Activated CD8-positive, alpha-beta memory T cell treated with anti-CD3 and anti-CD28 coated beads, Interleukin-2, amount 50 U/mL, for 4 hours (primary cell): Measurements from ENCODE around the gene PACS1.
A peak's percentile ranks its signal among the peaks of the same experiment; 100 is the strongest.
"Not testable (repeated sequence)": the region's sequence is repeated elsewhere in the genome, so short reads cannot be mapped to it uniquely, and the experiment has no call there.

Experiments used
- DNase-seq: peaks from one replicate; pipeline ENCODE4 v3.0.0-alpha.2; 2020

The PACS1 gene

DNA sequence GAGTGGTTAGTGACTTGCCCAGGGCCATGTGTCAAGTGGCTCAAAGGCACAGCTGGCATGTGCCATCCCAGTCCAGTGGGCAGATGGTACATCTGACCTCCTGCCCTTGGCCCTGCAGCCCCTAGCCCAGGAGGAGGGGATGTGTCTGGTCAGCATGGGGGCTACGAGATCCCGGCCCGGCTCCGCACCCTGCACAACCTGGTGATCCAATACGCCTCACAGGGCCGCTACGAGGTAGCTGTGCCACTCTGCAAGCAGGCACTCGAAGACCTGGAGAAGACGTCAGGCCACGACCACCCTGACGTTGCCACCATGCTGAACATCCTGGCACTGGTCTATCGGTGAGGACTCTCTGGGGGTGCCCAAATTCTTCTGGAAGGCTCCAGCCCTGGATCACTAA lies 192.6 kb downstream of the PACS1 start:
- DNase-seq, result no peak

DNA sequence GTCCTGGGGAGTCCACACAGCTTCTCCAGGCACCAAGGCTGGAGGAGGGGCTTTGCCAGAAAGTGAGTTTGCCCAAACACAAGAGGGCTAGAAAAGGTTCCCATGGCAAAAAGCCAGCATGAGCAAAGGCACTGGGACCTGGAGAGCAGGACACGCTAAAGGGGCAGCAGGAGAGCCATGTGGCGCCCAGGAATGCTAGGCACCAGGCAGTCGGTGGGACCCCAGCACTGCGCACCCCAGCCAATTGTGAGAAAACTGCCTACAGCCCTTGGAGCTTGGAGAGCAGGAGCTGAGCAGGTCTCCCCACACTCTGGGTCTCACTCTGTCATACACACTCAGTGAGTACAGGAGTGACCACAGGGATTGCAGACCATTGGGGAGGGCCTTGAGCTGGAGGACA lies 193.2 kb downstream of the PACS1 start:
- DNase-seq, result no peak

DNA sequence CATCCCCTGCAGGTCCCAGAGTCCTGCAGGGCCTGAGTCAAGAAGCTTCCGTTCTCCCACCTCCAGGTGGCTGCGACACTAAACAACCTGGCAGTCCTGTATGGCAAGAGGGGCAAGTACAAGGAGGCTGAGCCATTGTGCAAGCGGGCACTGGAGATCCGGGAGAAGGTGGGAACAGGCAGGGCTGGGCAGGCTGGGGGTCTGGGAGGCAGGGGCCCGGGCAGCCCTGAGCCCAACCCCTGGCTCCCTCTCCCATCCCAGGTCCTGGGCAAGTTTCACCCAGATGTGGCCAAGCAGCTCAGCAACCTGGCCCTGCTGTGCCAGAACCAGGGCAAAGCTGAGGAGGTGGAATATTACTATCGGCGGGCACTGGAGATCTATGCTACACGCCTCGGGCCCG lies 193.7 kb downstream of the PACS1 start:
- DNase-seq, result no peak

DNA sequence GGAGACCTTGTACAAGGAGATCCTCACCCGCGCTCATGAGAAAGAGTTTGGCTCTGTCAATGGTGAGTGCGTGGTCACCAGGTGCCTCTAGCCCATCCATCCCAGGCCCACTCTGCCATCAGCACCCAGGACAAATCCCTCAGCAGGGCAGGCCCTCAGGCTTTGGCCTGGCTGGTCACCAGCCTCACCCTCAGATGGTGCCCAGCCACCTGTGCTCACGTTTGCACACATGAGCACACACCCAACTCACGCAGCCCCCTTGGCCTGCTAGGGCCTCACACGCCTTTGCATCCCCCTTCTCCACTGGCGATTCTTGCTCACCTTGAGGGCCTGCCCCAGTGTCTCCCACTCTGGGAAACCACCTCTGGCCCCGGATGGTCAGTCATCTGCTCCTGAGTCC lies 194.3 kb downstream of the PACS1 start:
- no peak for DNase-seq

DNA sequence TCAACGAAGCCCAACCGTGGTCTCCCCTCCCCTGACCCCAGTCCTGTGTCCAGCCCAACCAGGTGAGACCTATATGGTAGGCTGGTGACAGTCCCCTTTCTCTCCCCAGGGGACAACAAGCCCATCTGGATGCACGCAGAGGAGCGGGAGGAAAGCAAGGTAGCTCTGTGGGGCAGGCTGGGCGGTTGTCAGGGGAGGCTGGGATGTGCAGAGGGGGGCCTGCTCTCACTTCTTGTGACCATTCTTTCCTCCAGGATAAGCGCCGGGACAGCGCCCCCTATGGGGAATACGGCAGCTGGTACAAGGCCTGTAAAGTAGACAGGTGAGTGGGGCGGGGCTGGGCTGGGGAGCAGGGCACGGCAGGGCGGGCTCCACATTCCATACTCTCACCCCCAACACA lies 194.8 kb downstream of the PACS1 start:
- DNase-seq, result no peak

DNA sequence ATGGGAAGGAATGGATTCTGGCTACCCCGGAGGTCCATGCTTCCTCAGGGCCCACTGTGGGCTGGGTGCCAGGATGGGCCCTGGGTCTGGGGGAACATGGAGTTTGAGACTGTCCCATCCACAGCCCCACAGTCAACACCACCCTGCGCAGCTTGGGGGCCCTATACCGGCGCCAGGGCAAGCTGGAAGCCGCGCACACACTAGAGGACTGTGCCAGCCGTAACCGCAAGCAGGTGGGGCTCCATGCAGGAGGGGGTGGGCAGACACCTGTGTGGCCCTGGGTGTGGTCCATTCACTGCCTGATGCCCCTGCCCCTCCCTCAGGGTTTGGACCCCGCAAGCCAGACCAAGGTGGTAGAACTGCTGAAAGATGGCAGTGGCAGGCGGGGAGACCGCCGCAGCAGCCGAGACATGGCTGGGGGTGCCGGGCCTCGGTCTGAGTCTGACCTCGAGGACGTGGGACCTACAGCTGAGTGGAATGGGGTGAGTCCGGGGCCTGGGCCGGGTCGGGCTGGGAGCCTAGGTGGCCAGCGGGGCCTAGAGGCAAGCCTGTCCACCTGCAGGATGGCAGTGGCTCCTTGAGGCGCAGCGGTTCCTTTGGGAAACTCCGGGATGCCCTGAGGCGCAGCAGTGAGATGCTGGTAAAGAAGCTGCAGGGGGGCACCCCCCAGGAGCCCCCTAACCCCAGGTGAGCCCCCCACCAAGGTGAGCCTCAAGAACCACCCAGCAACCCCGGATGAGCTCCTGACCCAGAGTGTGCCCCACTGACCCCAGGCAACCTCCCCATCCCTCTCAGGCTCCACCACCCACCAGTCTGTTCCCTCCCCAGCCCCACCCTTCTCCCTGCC lies 195.7 kb downstream of the PACS1 start:
- no peak for DNase-seq

DNA sequence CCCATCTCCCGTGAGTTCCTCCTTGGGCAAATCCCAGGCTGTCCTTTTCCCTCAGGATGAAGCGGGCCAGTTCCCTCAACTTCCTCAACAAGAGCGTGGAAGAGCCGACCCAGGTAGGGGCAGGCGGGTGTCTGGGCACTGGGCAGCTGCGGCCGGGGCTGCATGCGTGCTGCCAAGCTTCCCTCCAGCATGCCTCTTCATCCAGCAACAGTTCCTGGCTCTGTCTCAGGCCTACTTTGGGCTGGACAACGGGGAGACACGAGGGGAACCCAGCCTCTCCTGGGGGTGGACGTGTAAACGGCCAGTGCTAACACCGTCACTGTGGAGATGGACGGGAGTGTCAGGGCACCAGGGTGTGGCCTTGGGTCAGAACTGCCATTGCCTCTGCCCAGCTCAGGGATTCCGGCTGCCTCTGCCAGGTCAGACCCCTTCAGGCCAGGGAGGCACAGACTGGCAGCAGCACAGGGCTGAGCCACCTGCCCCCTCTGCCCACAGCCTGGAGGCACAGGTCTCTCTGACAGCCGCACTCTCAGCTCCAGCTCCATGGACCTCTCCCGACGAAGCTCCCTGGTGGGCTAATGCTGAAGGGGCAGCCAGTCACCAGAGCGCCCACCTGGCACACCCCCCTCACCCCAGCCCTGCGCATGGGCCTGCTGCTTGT lies 196.4 kb downstream of the PACS1 start:
- DNase-seq, result no peak

DNA sequence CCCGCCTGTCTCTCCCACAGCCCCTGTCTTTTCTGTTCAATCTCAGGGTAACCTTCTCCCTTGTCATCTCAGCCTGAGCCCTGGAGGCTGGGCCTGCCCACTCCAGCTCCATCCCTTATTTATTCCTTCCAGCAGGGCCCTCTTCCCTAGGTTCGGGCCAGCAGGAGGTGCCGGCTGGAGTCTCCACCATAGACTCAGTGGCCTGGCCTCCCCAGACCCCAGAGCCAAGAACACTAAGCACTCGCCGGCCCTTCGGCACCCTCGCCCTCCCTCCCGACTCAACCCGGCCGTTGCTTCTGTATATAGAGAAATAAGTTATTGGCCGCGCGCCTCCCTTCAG lies 196.9 kb downstream of the PACS1 start:
- DNase-seq, result no peak

DNA sequence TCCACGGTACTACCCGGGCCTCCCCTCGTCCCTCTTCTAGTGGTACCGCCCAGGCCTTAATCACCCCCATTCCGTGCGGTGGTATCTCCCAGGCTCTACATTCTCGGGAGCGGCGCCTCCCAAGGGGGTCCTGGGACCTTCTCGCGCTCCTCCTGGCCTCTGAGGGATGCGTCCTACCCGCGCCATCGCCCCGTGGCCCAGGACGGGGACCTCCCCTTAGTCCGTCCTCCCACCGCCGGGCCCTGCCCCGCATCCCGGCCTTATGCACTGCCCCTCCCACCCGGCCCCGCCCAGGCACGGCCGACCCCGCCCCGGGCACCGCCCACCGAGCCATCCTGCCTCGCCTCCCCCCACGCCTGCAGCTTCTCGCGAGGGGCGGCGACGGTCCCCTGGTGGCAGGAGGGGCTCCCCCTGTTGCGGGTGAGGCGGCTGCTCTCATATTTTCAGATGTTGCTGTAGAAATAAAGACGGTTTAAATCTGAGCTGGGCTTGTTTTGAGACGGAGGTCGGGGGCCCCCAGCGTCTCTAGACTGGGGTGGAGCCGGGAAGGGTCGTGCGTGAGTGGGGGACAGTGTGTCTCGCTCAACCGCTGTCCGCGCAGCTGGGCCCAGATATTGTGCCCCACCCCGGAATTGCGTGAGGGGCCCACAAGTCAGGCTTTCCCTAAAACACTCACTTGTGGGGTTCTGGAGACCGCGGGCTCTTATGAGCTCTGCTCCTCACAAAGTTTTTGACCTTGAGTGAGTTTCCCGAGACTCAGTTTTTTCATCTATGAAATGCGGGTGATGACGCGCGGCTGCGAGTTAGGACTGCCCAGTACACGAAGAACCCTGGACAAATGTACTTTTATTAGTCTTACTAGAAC lies 197.5 kb downstream of the PACS1 start:
- DNase-seq, result peak; percentile 87

DNA sequence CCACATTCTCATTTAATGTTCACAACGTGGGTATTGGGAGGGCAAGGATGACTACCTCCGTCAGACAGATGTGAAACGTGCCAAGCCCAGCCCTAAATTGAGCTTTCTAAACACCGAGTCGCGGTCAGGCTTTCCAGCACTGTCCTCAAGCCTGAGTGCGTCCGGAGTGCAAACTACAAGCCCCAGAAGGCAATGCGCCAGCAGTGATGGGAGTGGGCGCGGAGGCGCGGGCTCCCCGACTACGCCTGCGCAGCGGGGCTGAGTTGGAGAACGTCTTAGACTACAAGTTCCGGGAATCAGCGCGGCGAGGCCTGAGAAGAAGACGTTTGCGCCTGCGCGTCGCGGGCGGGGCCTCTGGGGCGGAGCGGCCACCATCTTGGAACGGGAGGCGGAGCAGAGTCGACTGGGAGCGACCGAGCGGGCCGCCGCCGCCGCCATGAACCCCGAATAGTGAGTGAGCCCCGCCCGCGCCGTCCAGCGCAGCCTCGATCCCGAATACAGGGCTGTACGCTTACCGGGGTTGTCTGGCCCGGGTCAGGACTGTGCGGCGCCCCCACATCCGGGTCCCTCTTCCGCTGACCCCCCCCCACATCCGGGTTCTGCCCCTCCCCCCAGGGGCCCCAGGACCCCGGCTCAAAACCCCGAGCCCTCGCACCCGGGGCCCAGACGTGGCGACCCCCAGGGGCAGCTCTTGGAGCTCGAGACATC lies 198.3 kb downstream of the PACS1 start, which contains the start of gene RAB1B:
TSS of gene RAB1B (plus strand) at position 396 of the 708 bp plus-strand sequence. CDS start at position 437, 41 bp downstream.
- DNase-seq, result peak; percentile 100

DNA sequence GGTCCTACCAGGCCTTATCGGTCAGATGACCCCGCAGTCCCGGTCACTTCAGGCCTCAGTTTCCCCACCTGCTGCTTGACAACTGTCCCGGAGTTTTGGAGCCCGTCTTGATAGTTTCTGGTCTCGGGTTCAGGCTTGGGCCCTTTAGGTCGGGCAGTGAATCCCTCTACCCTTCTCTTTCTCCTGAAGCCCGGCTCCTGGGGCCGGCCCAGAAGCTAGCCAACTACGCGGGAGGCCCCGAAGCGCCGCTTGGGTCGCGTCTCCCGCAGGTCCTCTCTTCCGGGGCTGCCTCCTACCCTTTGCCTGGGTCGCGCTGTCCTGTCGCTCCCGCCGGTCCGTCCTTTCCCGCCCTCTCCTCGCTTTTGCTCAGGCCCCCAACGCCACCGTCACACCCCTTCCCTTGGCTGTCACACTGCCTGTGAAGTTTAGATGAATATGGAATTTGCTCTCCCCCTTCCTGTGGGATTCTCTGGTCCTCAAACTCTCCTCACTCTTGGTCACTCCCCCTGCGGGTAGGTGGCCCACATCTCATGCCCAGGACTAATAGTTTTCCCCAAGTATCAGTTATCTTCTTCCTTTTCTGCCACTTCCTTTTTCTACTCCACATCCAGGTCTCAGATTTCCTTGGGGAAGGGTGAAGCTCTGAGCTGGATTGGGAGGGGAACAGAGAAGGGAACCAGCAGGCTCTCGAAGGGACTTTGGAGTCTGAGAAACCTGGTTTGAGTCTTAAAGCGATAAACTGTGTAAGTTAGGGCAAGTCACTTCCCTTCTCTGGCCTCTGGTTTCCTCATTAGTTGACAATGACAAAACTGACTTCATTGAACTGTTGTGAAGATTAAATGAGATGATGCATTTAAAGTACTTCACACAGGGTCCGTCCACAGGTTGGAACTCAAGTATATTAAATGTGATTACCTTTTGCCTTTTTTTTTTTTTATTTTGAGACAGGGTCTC lies 199.2 kb downstream of the PACS1 start:
- DNase-seq, result no peak

DNA sequence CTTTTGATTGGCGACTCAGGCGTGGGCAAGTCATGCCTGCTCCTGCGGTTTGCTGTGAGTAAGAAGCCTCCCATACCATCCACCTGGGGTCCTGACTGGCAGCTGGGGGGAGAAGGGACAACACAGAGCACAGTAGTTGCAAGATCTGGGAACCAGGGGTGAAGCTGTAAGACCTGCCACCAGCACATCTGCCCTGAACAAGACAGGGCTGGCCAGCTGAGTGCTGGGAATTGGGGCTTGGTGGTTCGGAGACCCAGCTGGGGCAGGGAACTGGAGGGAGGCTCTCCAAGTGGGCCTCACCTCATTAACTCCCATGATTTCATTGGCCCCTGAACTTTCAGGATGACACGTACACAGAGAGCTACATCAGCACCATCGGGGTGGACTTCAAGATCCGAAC lies 201.7 kb downstream of the PACS1 start:
- no peak for DNase-seq

DNA sequence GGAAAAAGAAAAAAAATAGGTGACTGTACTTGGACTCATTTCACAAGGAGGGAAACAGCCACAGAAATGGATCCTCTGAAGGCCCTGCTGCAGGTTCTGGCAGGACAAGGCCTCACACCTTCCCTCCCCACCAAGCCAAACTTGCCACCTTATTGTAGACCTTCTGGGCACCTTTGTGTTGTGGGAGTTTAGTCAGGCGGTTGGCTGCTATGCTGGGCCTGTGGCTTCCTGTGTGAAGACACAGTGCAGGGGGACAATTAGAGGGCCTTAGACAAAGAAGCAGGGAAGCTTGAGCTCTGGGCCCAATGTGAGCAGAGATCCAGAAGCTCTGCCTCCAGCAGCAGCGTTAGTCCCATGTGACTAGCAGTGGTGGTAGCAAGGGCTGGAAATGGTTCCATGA lies 202.5 kb downstream of the PACS1 start:
- no peak for DNase-seq

DNA sequence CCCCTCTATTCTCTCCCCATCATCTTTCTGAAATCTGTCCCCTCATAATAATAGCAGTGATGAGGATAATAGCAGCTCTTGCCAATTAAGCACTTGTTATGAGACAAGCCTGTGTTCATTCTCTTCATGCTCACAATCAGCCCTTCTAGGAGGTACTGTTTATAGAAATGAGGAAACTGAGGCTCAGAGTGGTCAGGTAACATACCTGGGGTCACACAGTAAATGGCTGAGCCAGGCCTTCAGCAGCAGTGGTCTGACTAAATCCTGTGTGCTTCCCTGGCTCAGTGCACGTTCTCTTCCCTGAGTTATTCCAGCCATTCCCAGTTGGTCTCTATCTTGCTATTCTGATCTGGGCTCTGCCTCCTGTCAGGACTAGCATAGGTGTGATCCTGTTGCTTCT lies 204.1 kb downstream of the PACS1 start:
- DNase-seq, result no peak

DNA sequence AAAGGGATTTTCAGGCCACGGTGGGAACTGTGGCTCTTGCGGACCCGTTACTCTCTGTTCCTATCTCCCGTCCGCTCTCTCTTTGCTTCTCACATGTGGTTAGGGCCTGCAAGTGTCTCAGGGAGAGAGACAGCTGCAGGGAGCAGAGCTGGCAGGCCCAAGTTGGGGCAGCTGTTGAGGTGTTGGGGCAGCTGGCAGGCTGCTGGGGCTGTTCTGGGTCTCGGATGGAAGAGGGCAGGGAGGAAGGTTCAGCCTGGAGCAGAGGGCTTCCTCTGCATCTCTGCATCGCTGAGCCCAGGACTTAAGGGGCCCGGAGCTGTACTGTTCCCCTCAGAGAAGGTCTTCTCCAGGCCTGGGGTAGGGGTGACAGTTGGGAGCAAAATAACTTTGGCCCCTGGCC lies 205.3 kb downstream of the PACS1 start:
- no peak for DNase-seq

DNA sequence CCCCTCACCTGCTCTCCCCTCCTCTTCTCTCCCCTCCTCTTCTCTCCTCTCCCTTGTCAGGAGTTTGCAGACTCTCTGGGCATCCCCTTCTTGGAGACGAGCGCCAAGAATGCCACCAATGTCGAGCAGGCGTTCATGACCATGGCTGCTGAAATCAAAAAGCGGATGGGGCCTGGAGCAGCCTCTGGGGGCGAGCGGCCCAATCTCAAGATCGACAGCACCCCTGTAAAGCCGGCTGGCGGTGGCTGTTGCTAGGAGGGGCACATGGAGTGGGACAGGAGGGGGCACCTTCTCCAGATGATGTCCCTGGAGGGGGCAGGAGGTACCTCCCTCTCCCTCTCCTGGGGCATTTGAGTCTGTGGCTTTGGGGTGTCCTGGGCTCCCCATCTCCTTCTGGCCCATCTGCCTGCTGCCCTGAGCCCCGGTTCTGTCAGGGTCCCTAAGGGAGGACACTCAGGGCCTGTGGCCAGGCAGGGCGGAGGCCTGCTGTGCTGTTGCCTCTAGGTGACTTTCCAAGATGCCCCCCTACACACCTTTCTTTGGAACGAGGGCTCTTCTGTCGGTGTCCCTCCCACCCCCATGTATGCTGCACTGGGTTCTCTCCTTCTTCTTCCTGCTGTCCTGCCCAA lies 206.0 kb downstream of the PACS1 start:
- DNase-seq, result no peak

DNA sequence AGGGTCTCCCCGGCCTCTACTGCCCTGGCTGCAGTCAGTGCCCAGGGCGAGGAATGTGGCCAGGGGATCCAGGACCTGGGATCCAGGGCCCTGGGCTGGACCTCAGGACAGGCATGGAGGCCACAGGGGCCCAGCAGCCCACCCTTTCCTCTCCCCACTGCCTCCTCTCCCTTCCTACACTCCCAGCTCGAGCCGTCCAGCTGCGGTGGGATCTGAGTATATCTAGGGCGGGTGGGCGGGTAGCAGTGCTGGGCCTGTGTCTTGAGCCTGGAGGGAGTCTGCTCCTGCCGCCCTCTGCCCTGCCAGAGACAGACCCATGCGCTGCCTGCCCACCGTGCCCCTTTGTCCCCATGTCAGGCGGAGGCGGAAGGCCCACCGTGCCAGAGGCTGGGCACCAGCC lies 206.5 kb downstream of the PACS1 start:
- not testable (repeated sequence) for DNase-seq

DNA sequence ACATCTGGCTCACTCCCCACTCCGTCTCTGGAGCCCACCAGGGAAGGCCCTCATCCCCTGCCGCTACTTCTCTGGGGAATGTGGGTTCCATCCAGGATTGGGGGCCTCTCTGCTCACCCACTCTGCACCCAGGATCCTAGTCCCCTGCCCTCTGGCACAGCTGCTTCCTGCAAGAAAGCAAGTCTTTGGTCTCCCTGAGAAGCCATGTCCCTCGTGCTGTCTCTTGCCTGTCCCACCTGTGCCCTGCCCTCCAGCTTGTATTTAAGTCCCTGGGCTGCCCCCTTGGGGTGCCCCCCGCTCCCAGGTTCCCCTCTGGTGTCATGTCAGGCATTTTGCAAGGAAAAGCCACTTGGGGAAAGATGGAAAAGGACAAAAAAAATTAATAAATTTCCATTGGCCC lies 207.0 kb downstream of the PACS1 start:
- DNase-seq, result not testable (repeated sequence)

DNA sequence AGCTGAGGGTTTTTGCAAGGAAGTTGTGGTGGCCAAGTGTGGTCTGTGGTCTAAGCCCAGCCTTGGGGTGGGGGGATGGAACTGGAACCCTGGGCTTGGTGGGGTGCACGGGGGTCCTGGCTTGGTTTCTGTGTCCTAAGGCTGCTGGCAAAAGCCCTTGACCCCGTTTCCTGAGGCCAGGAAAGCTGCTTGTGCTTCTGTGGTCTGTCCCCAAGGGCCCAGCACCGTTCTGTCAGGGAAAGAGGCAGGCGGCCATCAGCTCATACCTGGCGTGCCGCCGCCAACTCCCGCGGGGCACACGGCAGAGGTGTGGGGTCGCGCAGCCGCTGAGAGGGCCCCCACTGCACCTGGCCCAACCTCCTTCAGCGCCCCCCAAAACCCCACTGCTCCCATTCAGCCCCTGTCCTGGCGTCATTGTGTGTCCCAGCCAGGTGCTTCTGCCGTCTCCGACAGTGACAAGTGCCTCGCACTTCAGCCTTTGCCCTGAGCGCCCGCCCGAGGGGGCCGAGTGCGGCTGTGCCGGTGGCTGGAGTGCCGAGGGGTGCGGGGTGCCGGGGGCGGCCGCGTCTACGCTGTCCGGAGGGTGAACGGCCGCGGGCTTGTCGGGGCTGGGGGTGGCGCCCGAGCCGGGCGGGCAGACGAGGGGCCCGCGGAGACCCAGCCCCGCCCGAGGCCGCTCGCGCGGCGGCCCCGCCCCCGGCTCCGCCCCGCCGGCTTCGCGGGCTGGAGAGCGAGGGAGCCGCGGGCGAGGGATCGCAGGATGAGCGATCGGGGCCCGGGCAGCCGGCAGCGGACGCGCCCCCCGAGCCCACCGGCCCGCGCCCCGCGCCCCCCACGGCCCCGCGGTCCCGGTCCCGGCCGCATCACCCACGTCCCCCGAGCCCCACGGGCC lies 207.6 kb downstream of the PACS1 start, which contains the start of gene CNIH2:
TSS of gene CNIH2 (plus strand) at position 705 of the 892 bp plus-strand sequence. CDS start 282 bp downstream, outside the sequence.
- DNase-seq, result peak; percentile 50
